WI38 (cell line): ENCODE measurements around the gene LTBP1.

Experiments used
- H3K4me3 ChIP-seq: 2 replicates; pipeline ENCODE4 v1.5.1; 2011; ENCODE audit warnings: low read depth, mild to moderate bottlenecking, control low read depth, low read length
- CTCF ChIP-seq: IDR thresholded peaks from 2 replicates; pipeline ENCODE4 v1.5.1; 2012; ENCODE audit warnings: low read depth, mild to moderate bottlenecking, control low read depth, low read length

LTBP1 gene

GRCh38 chr2:33275689-33276444, 329.1 kb downstream of the LTBP1 start:
- H3K4me3 ChIP-seq, result no peak overlapping the region
- TF ChIP-seq CTCF, result no peak

GRCh38 chr2:33277002-33277426, 330.3 kb downstream of the LTBP1 start:
- no peak overlapping the region for H3K4me3 ChIP-seq
- TF ChIP-seq CTCF, result no peak

GRCh38 chr2:33278245-33278943, 331.6 kb downstream of the LTBP1 start:
- no peak overlapping the region for H3K4me3 ChIP-seq
- no peak for TF ChIP-seq CTCF

- no peak for TF ChIP-seq CTCF
Observed at GRCh38 chr2:33284287-33284686, 337.5 kb downstream of the LTBP1 start.

GRCh38 chr2:33287507-33288005, 340.8 kb downstream of the LTBP1 start:
- H3K4me3 ChIP-seq, result no peak overlapping the region
- no peak for TF ChIP-seq CTCF

More at GRCh38 chr2:33284287-33284686, 337.5 kb downstream of the LTBP1 start:
- H3K4me3 ChIP-seq, result no peak overlapping the region

- no peak for TF ChIP-seq CTCF
- no peak overlapping the region for H3K4me3 ChIP-seq
Observed at GRCh38 chr2:33288011-33288410, 341.3 kb downstream of the LTBP1 start.

- no peak for TF ChIP-seq CTCF
- no peak overlapping the region for H3K4me3 ChIP-seq
Observed at GRCh38 chr2:33289961-33290360, 343.2 kb downstream of the LTBP1 start.
